GM18870 (cell line): Measurements from ENCODE around the gene CD44.

Experiments used
- ATAC-seq: cut with Tn5 transposase; IDR thresholded peaks from one replicate; pipeline ENCODE4 v1.9.1; 2021; ENCODE audit warnings: moderate library complexity; ENCODE audit not compliant: unreplicated experiment

CD44 gene

GRCh38 chr11:35234460-35235156 is 95.6 kb downstream of the CD44 start:
- no peak for ATAC-seq

GRCh38 chr11:35235157-35235468 is 96.1 kb downstream of the CD44 start:
- ATAC-seq = no peak

- no peak for ATAC-seq
Measured at GRCh38 chr11:35235498-35235897, 96.5 kb downstream of the CD44 start.

- ATAC-seq = no peak
Measured at GRCh38 chr11:35235936-35236666, 97.1 kb downstream of the CD44 start.

GRCh38 chr11:35236667-35237003 is 97.7 kb downstream of the CD44 start:
- ATAC-seq = no peak

- no peak for ATAC-seq
Measured at GRCh38 chr11:35237351-35237750, 98.4 kb downstream of the CD44 start.

- ATAC-seq = no peak
Measured at GRCh38 chr11:35237860-35238715, 99.1 kb downstream of the CD44 start.

- no peak for ATAC-seq
Measured at GRCh38 chr11:35238882-35239281, 99.9 kb downstream of the CD44 start.

- ATAC-seq = no peak
Measured at GRCh38 chr11:35239471-35240075, 100.6 kb downstream of the CD44 start.

- no peak for ATAC-seq
Measured at GRCh38 chr11:35241083-35241482, 102.1 kb downstream of the CD44 start.

- no peak for ATAC-seq
Measured at GRCh38 chr11:35241531-35241930, 102.6 kb downstream of the CD44 start.

GRCh38 chr11:35242412-35243242 is 103.7 kb downstream of the CD44 start:
- no peak for ATAC-seq

- ATAC-seq = no peak
Measured at GRCh38 chr11:35243774-35244173, 104.8 kb downstream of the CD44 start.

- ATAC-seq = no peak
Measured at GRCh38 chr11:35245056-35245455, 106.1 kb downstream of the CD44 start.

GRCh38 chr11:35245786-35246185 is 106.8 kb downstream of the CD44 start:
- ATAC-seq = no peak

GRCh38 chr11:35246745-35247144 is 107.8 kb downstream of the CD44 start:
- ATAC-seq = no peak

GRCh38 chr11:35247428-35247827 is 108.5 kb downstream of the CD44 start:
- no peak for ATAC-seq

- ATAC-seq = no peak
Measured at GRCh38 chr11:35247863-35248262, 108.9 kb downstream of the CD44 start.

GRCh38 chr11:35248558-35249323 is 109.8 kb downstream of the CD44 start:
- no peak for ATAC-seq

- ATAC-seq = no peak
Measured at GRCh38 chr11:35250192-35250591, 111.2 kb downstream of the CD44 start.
